HG03196 (cell line): Measurements from ENCODE around the gene CPOX.

Source experiments
- ATAC-seq: cut with Tn5 transposase; IDR thresholded peaks from one replicate; pipeline ENCODE4 v1.9.1; 2021; ENCODE audit not compliant: unreplicated experiment

Gene CPOX

DNA sequence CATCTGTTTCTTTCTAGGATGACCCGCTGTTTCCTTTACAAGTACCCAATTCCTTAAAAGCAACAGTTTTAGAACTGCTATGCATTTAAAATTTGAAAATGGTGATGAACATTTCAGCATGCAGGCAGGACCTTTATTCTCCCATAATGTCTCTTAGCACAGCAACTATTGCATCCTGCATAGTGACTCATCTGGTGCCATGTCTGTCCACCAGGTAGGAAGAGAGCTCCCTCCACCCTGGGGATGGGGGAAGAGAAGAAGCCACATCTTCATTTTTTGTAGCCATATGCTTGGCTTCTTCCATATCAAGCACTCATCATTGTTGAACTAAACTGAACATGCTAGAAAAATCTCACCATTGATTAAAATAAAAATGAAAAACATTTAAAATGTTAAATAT, 51.7 kb downstream of the CPOX start:
- ATAC-seq, result no peak

DNA sequence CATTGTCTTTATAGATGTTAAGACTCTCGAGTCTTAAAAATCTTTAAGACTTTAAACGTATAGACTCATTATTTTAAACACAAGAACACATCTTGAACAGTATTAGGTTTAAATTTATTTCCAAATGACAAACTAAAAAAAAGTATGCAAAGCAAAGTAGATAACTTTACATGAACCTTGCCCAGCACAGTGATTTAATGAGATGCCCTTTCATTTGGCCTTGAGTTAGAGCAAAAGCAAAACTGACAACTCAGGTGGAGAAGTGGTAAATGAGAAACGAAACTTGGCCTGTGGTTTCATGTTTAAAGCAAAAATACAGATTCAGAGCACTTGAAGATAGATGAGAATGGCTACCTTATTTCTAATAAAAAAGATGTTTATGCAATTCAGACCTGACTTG, 53.1 kb downstream of the CPOX start:
- peak; percentile 55 for ATAC-seq

DNA sequence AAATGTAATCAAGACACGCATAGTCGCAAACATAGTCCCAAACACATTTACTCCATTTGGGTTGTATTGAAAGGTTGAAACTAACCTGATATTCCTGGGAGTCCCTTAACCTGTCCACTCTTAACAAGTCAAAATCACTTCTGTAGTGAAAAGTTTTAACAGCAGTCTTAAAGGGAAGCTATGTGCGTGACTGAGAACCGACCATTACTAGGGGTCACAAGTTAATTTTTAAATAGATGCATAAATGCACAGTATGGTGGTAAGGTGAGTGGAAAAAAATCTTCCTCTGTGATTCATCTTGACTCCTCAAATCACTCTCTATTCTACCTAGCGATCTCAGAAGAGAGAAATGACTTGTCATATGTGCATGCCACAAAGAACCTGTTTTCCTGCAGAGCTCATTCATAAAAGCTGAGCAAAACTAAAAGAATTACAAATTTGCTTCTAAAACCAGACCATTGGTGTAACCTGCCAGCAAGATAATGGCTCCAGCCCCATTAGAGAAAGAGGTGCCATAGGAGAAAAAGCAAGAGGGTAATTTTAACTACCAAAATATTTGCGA, 56.9 kb downstream of the CPOX start:
- peak; percentile 78 for ATAC-seq

DNA sequence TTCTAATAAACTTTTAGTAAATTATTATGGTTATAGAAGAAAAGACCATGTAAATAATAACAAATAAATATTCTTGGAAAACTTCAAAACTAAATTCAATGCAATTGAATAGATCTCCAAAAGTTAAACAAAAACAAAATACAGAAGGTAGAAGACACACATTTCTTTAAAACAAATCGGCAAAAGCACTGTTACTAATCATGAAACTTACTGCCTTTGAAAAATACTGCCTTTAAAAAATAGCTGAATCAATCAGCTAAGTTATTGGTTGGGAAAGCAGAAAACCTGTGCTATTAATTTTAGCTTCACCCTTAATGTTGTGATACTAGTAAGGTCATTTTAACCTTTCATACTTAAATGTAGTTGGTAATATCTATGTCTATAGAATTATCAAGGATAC, 58.7 kb downstream of the CPOX start:
- no peak for ATAC-seq

DNA sequence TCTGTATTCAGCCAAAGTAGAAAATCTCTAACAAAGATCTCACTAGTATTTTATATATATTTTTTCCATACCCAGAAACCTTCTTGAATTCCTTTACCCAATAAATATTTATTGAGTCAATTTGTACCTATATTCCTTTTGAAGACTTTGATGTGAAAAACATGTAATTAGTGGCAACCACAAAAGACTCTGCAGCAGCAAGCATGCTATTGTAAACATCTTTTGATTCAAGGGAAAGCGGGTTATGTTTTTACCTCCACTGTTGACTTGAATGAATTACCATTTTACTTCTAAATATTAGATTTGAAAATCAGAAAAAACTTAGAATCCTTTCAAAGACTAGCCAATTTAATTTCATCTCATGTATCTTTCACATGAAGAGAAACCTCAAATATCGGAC, 59.2 kb downstream of the CPOX start:
- no peak for ATAC-seq

DNA sequence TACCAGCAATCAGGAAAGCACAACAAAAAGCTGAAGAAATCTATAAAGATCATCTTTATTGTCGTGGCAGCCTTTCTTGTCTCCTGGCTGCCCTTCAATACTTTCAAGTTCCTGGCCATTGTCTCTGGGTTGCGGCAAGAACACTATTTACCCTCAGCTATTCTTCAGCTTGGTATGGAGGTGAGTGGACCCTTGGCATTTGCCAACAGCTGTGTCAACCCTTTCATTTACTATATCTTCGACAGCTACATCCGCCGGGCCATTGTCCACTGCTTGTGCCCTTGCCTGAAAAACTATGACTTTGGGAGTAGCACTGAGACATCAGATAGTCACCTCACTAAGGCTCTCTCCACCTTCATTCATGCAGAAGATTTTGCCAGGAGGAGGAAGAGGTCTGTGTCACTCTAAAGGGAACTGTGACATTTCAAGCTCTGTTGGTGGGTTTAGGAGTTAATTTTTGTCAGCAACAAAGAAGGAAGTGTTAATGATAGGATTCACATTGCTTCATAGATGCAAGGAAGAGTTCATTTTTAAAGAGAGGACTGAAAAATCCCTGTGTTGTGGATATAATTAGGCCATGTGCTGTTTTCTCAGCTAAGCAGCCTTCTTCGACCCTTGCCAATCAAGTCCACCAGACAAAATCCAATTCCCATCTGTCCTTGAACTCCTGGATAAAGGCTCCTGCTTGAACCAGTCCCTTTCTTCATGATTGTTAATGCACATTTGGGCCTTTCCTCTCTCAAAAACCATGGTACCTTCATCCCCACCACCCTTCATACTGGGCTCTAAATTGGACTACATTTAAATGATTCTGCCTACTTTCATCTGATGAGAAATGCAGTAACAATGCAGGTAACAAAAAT, 60.5 kb downstream of the CPOX start:
- no peak for ATAC-seq

DNA sequence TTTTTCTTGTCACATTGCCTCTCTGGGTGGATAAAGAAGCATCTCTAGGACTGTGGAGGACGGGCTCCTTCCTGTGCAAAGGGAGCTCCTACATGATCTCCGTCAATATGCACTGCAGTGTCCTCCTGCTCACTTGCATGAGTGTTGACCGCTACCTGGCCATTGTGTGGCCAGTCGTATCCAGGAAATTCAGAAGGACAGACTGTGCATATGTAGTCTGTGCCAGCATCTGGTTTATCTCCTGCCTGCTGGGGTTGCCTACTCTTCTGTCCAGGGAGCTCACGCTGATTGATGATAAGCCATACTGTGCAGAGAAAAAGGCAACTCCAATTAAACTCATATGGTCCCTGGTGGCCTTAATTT, 61.2 kb downstream of the CPOX start:
- no peak for ATAC-seq

DNA sequence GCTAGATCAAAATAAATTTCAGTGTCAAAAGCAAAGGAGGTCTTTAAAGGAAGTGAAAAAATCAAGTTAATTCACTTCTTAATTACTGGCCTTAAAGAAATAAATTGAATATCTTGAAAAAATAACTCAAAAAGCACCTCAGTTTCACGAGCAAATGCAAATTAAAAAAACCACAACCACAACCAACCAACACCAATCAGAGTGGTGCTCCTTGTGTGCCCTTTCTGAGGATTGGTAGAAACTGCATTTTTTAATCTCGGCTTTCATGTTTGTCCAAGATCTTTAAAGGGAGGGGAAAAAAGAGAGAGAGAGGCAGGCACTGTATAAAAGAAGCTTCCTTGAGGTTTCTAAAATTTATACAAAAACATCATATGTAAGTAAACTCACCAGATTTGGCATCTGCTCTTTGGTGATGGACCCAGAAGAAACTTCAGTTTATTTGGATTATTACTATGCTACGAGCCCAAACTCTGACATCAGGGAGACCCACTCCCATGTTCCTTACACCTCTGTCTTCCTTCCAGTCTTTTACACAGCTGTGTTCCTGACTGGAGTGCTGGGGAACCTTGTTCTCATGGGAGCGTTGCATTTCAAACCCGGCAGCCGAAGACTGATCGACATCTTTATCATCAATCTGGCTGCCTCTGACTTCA, 61.7 kb downstream of the CPOX start, which contains the start of gene GPR15:
Gene GPR15 (plus strand): TSS at position 357 of the 653 bp plus-strand sequence. CDS start 56 bp downstream, at position 413.
- ATAC-seq, result peak; percentile 28

DNA sequence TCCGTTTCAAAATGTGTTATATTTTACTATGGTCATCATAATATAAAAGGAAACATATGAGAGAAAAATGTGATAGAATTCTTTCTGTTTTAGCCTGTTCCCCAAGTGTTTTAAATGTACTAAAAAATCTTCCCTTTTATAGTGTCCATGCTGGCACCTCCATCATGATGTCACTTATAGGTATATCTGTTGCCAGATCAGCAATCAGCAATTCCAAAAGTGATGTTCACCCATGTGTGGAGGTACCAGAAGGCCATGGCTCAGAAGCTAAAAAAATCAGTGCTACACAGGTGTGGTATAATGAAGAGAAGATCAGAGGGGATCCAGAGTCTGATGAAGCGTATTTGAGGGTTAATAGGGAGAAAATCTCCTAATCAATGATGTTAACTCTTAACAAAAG, 62.7 kb downstream of the CPOX start:
- no peak for ATAC-seq

DNA sequence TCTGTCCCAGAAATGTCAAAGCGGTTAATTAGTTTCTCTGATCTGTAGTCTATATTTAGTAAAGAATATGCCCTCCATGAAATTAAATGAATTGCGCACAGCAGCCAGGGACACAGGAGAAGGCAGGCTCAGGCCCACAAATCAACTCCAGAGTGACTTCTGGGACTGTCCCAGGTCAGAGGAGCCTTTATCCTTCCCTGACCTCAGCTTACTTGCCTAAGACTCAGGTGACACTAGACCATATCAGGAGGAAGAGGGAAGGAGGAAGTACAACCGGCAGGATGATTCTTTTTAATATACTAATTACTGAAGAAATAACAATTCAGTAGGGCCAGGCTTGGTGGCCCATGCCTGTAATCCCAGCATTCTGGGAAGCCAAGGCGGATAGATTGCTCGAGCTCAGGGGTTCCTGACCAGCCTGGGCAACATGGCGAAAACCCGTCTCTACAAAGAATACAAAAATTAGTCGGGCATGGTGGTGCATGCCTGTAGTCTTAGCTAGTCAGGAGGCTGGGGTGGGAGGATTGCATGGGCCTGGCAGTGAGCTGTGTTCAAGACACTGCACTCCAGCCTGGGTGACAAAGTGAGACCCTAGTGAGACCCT, 63.5 kb downstream of the CPOX start:
- no peak for ATAC-seq
